ENCODE data around the gene POLR1G. TPM values are rescaled to one million over a fixed set of nuclear protein-coding genes. Genes with fewer than 3 reads are reported as not detected.

The POLR1G gene
- total and polyA plus RNA-seq, 9 of the 15 experiments (the other 6 are each of a cell fraction or from before 2014, with no cell fraction given) = 3.0 to 50.1 (median 27.4) TPM

DNA sequence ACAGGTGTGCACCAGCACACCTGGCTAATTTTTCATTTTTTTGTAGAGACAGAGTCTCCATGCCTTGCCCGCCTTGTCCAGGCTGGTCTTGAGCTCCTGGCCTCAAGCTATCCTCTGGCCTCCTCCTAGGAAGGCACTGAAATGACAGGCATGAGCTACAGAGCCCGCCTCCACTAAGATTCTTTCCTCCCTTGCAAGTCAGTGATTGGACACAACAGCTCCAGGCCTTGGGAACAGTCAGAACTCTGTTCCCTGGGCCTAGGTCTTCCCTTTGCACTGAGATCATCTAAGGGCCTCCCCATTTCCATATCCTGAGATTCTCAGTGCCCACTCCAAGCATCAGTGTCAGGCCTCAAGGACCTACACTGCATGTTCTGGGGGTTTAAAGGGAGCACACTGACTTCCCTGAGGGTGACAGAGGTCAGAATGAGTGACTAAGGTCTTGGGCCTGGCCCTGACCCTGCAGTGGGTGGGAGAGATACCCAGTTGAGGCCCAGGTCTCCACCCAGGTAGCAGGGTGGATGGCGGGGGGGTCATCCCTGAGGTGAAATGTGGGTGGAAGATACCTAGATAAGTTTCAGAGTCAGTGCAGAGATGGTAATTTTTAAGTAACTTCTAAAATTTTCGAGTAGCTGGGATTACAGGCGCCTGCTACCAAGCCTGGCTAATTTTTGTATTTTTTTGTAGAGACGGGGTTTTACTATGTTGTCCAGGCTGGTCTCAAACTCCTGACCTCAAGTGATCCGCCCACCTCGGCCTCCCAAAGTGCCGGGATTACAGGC lies 34.6 kb downstream of the POLR1G start (continued):
- no peak for TF ChIP-seq TAF9B (IDR thresholded peaks at IDR 0.05; ENCODE audit: partially characterized antibody)
- TF ChIP-seq, protein P1, sequence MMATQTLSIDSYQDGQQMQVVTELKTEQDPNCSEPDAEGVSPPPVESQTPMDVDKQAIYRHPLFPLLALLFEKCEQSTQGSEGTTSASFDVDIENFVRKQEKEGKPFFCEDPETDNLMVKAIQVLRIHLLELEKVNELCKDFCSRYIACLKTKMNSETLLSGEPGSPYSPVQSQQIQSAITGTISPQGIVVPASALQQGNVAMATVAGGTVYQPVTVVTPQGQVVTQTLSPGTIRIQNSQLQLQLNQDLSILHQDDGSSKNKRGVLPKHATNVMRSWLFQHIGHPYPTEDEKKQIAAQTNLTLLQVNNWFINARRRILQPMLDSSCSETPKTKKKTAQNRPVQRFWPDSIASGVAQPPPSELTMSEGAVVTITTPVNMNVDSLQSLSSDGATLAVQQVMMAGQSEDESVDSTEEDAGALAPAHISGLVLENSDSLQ (IDR thresholded peaks at IDR 0.05) = peak; percentile 85
- TF ChIP-seq CREM (IDR thresholded peaks at IDR 0.05; ENCODE audit: low read depth) = peak; percentile 15; the same call in 1 of the 2 replicates
- no peak for TF ChIP-seq MCM5 (IDR thresholded peaks at IDR 0.05; ENCODE audit: low read depth)
- TF ChIP-seq MTA1 (IDR thresholded peaks at IDR 0.05; ENCODE audit: borderline replicate concordance) = no peak
- TF ChIP-seq, protein P2, sequence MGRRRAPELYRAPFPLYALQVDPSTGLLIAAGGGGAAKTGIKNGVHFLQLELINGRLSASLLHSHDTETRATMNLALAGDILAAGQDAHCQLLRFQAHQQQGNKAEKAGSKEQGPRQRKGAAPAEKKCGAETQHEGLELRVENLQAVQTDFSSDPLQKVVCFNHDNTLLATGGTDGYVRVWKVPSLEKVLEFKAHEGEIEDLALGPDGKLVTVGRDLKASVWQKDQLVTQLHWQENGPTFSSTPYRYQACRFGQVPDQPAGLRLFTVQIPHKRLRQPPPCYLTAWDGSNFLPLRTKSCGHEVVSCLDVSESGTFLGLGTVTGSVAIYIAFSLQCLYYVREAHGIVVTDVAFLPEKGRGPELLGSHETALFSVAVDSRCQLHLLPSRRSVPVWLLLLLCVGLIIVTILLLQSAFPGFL (CRISPR knock-in tag; IDR thresholded peaks at IDR 0.05) = no peak
- no peak for TF ChIP-seq PTTG1 (tag; IDR thresholded peaks at IDR 0.05; ENCODE audit: low read depth)
- 0 out of 2 replicates have a peak, but pooled peaks have one; percentile 37 for TF ChIP-seq ARID1B (IDR thresholded peaks at IDR 0.05)
- no peak for TF ChIP-seq U2AF1 (optimal IDR thresholded peaks at IDR 0.05; ENCODE audit: low read depth, low read length)
- TF ChIP-seq, protein P3, sequence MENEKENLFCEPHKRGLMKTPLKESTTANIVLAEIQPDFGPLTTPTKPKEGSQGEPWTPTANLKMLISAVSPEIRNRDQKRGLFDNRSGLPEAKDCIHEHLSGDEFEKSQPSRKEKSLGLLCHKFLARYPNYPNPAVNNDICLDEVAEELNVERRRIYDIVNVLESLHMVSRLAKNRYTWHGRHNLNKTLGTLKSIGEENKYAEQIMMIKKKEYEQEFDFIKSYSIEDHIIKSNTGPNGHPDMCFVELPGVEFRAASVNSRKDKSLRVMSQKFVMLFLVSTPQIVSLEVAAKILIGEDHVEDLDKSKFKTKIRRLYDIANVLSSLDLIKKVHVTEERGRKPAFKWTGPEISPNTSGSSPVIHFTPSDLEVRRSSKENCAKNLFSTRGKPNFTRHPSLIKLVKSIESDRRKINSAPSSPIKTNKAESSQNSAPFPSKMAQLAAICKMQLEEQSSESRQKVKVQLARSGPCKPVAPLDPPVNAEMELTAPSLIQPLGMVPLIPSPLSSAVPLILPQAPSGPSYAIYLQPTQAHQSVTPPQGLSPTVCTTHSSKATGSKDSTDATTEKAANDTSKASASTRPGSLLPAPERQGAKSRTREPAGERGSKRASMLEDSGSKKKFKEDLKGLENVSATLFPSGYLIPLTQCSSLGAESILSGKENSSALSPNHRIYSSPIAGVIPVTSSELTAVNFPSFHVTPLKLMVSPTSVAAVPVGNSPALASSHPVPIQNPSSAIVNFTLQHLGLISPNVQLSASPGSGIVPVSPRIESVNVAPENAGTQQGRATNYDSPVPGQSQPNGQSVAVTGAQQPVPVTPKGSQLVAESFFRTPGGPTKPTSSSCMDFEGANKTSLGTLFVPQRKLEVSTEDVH (IDR thresholded peaks at IDR 0.05; ENCODE audit: low read depth, partially characterized antibody) = no peak
- no peak for TF ChIP-seq MTF1 (CRISPR knock-in tag; IDR thresholded peaks at IDR 0.05; ENCODE audit: borderline replicate concordance)
- TF ChIP-seq, protein P4, sequence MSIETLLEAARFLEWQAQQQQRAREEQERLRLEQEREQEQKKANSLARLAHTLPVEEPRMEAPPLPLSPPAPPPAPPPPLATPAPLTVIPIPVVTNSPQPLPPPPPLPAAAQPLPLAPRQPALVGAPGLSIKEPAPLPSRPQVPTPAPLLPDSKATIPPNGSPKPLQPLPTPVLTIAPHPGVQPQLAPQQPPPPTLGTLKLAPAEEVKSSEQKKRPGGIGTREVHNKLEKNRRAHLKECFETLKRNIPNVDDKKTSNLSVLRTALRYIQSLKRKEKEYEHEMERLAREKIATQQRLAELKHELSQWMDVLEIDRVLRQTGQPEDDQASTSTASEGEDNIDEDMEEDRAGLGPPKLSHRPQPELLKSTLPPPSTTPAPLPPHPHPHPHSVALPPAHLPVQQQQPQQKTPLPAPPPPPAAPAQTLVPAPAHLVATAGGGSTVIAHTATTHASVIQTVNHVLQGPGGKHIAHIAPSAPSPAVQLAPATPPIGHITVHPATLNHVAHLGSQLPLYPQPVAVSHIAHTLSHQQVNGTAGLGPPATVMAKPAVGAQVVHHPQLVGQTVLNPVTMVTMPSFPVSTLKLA (conservative IDR thresholded peaks at IDR 0.05) = no peak
- peak in 1 of 3 experiments; percentile 16 for TF ChIP-seq YY1 (IDR thresholded peaks at IDR 0.05; ENCODE audit: borderline replicate concordance in 1 of 3, control insufficient read depth in 1 of 3, extremely low read depth in 1 of 3, insufficient read depth in 3 of 3, insufficient read length in 1 of 3, insufficient replicate concordance in 2 of 3, low read depth in 1 of 3, low read length in 2 of 3)
- peak; percentile 22 to 68; a peak in 3 of 4 replicates for TF ChIP-seq KDM1A (IDR thresholded peaks at IDR 0.05)
- no peak for TF ChIP-seq SPI1 (IDR thresholded peaks at IDR 0.05; ENCODE audit: borderline replicate concordance, low read depth, low read length)
- TF ChIP-seq CBFA2T3 (IDR thresholded peaks at IDR 0.05) = peak; percentile 41; the same call in 1 of the 2 replicates
- no peak for TF ChIP-seq CTBP1 (IDR thresholded peaks at IDR 0.05; ENCODE audit: borderline replicate concordance)
- peak; percentile 54 for TF ChIP-seq POLR2A (conservative IDR thresholded peaks at IDR 0.05)
- TF ChIP-seq, protein P5, sequence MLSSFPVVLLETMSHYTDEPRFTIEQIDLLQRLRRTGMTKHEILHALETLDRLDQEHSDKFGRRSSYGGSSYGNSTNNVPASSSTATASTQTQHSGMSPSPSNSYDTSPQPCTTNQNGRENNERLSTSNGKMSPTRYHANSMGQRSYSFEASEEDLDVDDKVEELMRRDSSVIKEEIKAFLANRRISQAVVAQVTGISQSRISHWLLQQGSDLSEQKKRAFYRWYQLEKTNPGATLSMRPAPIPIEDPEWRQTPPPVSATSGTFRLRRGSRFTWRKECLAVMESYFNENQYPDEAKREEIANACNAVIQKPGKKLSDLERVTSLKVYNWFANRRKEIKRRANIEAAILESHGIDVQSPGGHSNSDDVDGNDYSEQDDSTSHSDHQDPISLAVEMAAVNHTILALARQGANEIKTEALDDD (IDR thresholded peaks at IDR 0.05) = 0 out of 2 replicates have a peak, but pooled peaks have one; percentile 12
- peak; percentile 41; the same call in 1 of the 2 replicates for TF ChIP-seq ZFX (CRISPR knock-in tag; IDR thresholded peaks at IDR 0.05)
- TF ChIP-seq MAFG (tag; conservative IDR thresholded peaks at IDR 0.05) = no peak

Measured in K562 (cell line).